ENCODE measurements around the gene CAPZA3. TPM values are rescaled to one million over a fixed set of nuclear protein-coding genes. Genes with fewer than 3 reads are reported as not detected.

The CAPZA3 gene
- total RNA-seq, 1 experiment from 2014 or later = not detected

DNA sequence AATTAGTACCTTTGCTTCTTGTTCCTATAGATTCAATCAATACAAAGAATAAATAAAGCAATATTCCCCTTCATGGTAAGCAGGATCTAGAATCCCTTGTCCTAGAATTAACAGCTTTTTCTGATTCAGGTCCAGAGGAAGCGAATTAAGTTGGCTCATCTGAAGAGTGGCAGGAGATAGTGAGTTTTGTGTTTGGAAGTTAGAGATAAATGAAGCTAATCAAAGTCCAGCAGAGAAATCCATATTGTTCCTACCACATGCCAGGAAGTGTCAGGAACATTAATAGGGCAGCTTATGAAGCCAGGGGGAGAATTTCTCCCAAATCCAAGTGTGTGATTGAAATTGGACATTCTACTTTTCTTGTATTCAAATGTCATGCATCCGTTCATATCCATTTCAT lies 13.9 kb downstream of the CAPZA3 start:
- Histone ChIP-seq H2BK12ac (ENCODE audit: insufficient read length, low read depth, low read length) (no peak overlapping the region), H2BK20ac (ENCODE audit: low read depth, low read length, poor library complexity, severe bottlenecking) (no peak overlapping the region), H4K20me1 (ENCODE audit: control insufficient read depth, insufficient read depth, insufficient read length) (no peaks in the 10 kb centered on the region), H3K4ac (ENCODE audit: low read depth, low read length) (no peak overlapping the region), H3K27ac (ENCODE audit: insufficient read length, low read depth, low read length) (no peak overlapping the region), H4K8ac (replicated peaks; ENCODE audit: insufficient read length, low read depth, low read length) (no peak overlapping the region), H2BK5ac (ENCODE audit: insufficient read length, low read length) (no peak overlapping the region), H3K4me1 (ENCODE audit: insufficient read depth, low read length) (peaks cover 6% of the 10 kb centered on the region; the same call in 1 of the 2 replicates), H3K23ac (ENCODE audit: insufficient read length, low read depth, low read length) (no peak overlapping the region), H4K5ac (ENCODE audit: insufficient read length, low read depth, low read length) (no peak overlapping the region), H3K79me1 (ENCODE audit: insufficient read depth, low read depth, low read length, poor library complexity, severe bottlenecking) (no peaks in the 10 kb centered on the region), H3K79me2 (ENCODE audit: insufficient read depth, low read length) (no peaks in the 10 kb centered on the region), H2BK15ac (ENCODE audit: low read depth, low read length) (no peak overlapping the region), H3K4me2 (ENCODE audit: insufficient read depth, insufficient read length, low read length) (no peak overlapping the region), H3K56ac (ENCODE audit: insufficient read length, low read depth, low read length) (no peak overlapping the region), H2BK120ac (ENCODE audit: low read depth, low read length, poor library complexity, severe bottlenecking) (no peak overlapping the region), H3K9me3 (ENCODE audit: control insufficient read depth, low read depth, low read length) (no peaks in the 10 kb centered on the region), H2AFZ (ENCODE audit: low read length) (no peak overlapping the region), H3K23me2 (ENCODE audit: insufficient read length, low read depth, low read length, poor library complexity, severe bottlenecking) (no peaks in the 10 kb centered on the region), H4K91ac (ENCODE audit: insufficient read length, low read depth, low read length) (no peak overlapping the region), H3T11ph (ENCODE audit: low read length) (no peak overlapping the region), H3K27me3 (ENCODE audit: insufficient read depth, low read length) (no peaks in the 10 kb centered on the region), H3K9ac (ENCODE audit: extremely low read depth, insufficient read length, low read length) (no peak overlapping the region), H3K14ac (ENCODE audit: insufficient read depth, low read length) (no peak overlapping the region), H2AK5ac (ENCODE audit: insufficient read length, low read length) (no peak overlapping the region), H3K18ac (ENCODE audit: insufficient read length, low read depth, low read length) (no peak overlapping the region)
- Mint-ChIP-seq H3K9me3 (no peaks in the 10 kb centered on the region), H3K27ac (peak overlapping the region; percentile 95 to 99 (median 99)), H3K36me3 (ENCODE audit: insufficient read depth in 1 of 3, low read depth in 3 of 3) (peaks cover 0 to 4% (median 0%) of the 10 kb centered on the region in 3 experiments; a peak in 1 of 7 replicates), H3K27me3 (ENCODE audit: low read depth) (no peaks in the 10 kb centered on the region), H3K4me1 (peaks cover 73% of the 10 kb centered on the region in 2 experiments), H3K4me3 (no peak overlapping the region)
- no peak for TF ChIP-seq CTCF (conservative IDR thresholded peaks at IDR 0.05)
- no CpG with 5 or more reads among the region's 2 CpGs for WGBS (ENCODE audit: extremely low coverage, insufficient read length, low lambda C conversion rate)
- no peak for DNase-seq
